ENCODE measurements around the gene DSN1. TPM values are rescaled to one million over a fixed set of nuclear protein-coding genes. Genes with fewer than 3 reads are reported as not detected.

DSN1 gene
- total and polyA plus RNA-seq, 11 donors: 3.2 to 7.0 (median 4.9) TPM

GRCh38 chr20:36796875-36797274 is 23.3 kb upstream of the DSN1 start:
- DNase-seq (no peak), ATAC-seq (no peak)
- Histone ChIP-seq H3K27ac (peak overlapping the region in 1 of 12 donors; percentile 33), H3K27me3 (no peaks in the 10 kb centered on the region), H3K4me3 (no peak overlapping the region), H3K36me3 (peaks cover 7 to 99% (median 94%) of the 10 kb centered on the region in 9 donors), H3K4me1 (peaks cover 0 to 17% (median 2%) of the 10 kb centered on the region in 12 donors), H3K9me3 (no peaks in the 10 kb centered on the region)
- intact Hi-C loops (cut with DNase I): loop anchor here in 3 of 10 donors (5.0 to 10.0 kb wide), 3 partner anchors 65 to 85 kb away; a partner anchor contains a TSS
- TF ChIP-seq CTCF (IDR thresholded peaks at IDR 0.05) (no peak), POLR2A (IDR thresholded peaks at IDR 0.05) (no peak)
- 62 to 91% (median 73%) methylated on average over 3 to 5 of the region's 5 CpGs for WGBS, 4 donors

- Histone ChIP-seq H3K36me3 (peaks cover 7 to 99% (median 94%) of the 10 kb centered on the region in 9 donors), H3K27ac (peak overlapping the region in 5 of 12 donors; percentile 8 to 47 (median 33)), H3K27me3 (no peaks in the 10 kb centered on the region), H3K9me3 (no peaks in the 10 kb centered on the region), H3K4me3 (no peak overlapping the region), H3K4me1 (peaks cover 0 to 17% (median 2%) of the 10 kb centered on the region in 12 donors)
- intact Hi-C loops (cut with DNase I): loop anchor here in 3 of 10 donors (5.0 to 10.0 kb wide), 3 partner anchors 66 to 86 kb away; a partner anchor contains a TSS
- ATAC-seq: peak; percentile 62 to 87 (median 77)
- TF ChIP-seq POLR2A (IDR thresholded peaks at IDR 0.05) (no peak), CTCF (IDR thresholded peaks at IDR 0.05) (no peak)
- DNase-seq: no peak
- WGBS, 4 donors: 58 to 66% (median 63%) methylated on average over 4 to 5 of the region's 5 CpGs
These were observed 22.6 kb upstream of the DSN1 start for GRCh38 chr20:36796117-36796516.

- intact Hi-C loops (cut with DNase I): loop anchor here in 3 of 10 donors (5.0 to 10.0 kb wide), 3 partner anchors 67 to 87 kb away; a partner anchor contains a TSS
These were observed 22.1 kb upstream of the DSN1 start for GRCh38 chr20:36795691-36796090.

GRCh38 chr20:36794116-36794474 is 20.5 kb upstream of the DSN1 start:
- no peak for TF ChIP-seq CTCF (IDR thresholded peaks at IDR 0.05)
- no peak for TF ChIP-seq POLR2A (IDR thresholded peaks at IDR 0.05)
- no peak for DNase-seq
- Histone ChIP-seq H3K27me3 (no peaks in the 10 kb centered on the region), H3K36me3 (peaks cover 4 to 98% (median 87%) of the 10 kb centered on the region in 9 donors), H3K4me3 (no peak overlapping the region), H3K27ac (no peak overlapping the region), H3K9me3 (no peaks in the 10 kb centered on the region), H3K4me1 (peaks cover 0 to 17% (median 2%) of the 10 kb centered on the region in 12 donors)
- intact Hi-C loops (cut with DNase I): loop anchor here in 6 of 10 donors (5.0 to 10.0 kb wide), 4 partner anchors 33 to 93 kb away; a partner anchor contains a TSS
- no peak for ATAC-seq
- 75 to 81% (median 80%) methylated on average over 11 to 20 of the region's 20 CpGs for WGBS, 4 donors

More at GRCh38 chr20:36795691-36796090, 22.1 kb upstream of the DSN1 start:
- TF ChIP-seq POLR2A (IDR thresholded peaks at IDR 0.05) (no peak), CTCF (IDR thresholded peaks at IDR 0.05) (no peak)
- WGBS, 4 donors: 55 to 69% (median 63%) methylated on average over 5 of the region's 5 CpGs
- H3K36me3 ChIP-seq: peaks cover 7 to 99% (median 94%) of the 10 kb centered on the region in 9 donors
- no peaks in the 10 kb centered on the region for H3K27me3 ChIP-seq
- peak overlapping the region in 5 of 12 donors; percentile 8 to 47 (median 29) for H3K27ac ChIP-seq
- H3K4me3 ChIP-seq: no peak overlapping the region
- H3K4me1 ChIP-seq: peaks cover 0 to 17% (median 2%) of the 10 kb centered on the region in 12 donors
- DNase-seq (no peak), ATAC-seq (no peak)
- no peaks in the 10 kb centered on the region for H3K9me3 ChIP-seq
